Measurements from ENCODE around the gene EIF5A.

The EIF5A gene

DNA sequence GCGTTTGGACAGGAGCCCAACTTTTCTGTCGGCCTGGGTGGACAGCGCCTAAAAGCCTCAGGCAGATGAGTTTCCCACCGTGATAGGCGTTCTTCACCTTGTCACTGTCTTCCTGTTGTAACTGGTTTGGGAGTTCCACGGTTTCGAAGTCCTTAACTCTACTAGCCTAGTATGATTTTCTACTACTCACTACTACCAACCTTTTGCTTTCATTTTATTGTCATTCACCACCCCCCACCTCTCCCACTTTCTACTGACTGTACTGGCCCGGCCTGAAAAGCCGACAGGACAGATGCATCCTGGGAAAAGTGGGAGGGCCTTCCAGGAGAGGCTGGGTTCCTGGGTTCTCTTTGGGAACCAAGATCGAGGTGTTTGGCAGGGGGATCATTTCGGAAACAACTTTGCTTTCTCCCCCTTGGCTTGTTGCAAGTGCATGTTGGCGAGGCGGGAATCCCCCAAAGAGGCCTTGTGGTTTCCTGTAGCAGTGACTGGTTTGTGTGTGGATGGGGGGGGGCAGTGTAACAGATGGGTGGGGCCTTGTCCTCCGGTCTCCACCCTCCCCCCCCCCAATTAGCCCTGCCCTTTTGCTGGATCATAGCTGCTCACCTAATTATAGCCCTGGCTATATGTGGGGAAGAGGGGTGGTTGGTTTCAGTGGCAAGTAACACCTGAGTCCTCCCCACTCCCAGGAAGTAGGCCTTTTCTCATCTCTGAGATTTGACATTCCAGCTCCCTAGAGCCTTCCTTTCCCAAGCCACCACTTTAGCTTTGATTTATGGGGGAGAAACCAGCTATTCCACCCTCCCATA lies 1.4 kb downstream of the EIF5A start:
- TF ChIP-seq CTCF (conservative IDR thresholded peaks at IDR 0.05; ENCODE audit: low read depth, low read length), result no peak
- no peak for DNase-seq (ENCODE audit: low read depth)
- H3K4me3 ChIP-seq (ENCODE audit: low read length), result peak overlapping the region; percentile 96

DNA sequence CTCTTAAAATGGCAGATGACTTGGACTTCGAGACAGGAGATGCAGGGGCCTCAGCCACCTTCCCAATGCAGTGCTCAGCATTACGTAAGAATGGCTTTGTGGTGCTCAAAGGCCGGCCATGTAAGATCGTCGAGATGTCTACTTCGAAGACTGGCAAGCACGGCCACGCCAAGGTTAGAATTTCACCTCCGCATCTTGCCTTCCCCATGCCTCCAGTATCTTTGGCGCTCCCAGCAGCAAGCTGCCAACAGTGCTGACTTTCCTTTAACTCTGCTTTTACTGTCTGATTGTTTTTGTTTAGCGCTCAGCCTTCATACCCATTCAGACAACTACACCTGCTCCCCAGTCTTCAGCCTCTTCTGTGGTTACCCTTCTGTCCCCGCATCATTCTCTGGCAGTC lies 2.2 kb downstream of the EIF5A start:
- H3K4me3 ChIP-seq (ENCODE audit: low read length), result peak overlapping the region; percentile 2
- no peak for TF ChIP-seq CTCF (conservative IDR thresholded peaks at IDR 0.05; ENCODE audit: low read depth, low read length)
- DNase-seq (ENCODE audit: low read depth), result no peak

GRCh38 chr17:7311110-7311705 lies 3.8 kb downstream of the EIF5A start:
- no peak overlapping the region for H3K4me3 ChIP-seq (ENCODE audit: low read length)
- no peak for TF ChIP-seq CTCF (conservative IDR thresholded peaks at IDR 0.05; ENCODE audit: low read depth, low read length)

DNA sequence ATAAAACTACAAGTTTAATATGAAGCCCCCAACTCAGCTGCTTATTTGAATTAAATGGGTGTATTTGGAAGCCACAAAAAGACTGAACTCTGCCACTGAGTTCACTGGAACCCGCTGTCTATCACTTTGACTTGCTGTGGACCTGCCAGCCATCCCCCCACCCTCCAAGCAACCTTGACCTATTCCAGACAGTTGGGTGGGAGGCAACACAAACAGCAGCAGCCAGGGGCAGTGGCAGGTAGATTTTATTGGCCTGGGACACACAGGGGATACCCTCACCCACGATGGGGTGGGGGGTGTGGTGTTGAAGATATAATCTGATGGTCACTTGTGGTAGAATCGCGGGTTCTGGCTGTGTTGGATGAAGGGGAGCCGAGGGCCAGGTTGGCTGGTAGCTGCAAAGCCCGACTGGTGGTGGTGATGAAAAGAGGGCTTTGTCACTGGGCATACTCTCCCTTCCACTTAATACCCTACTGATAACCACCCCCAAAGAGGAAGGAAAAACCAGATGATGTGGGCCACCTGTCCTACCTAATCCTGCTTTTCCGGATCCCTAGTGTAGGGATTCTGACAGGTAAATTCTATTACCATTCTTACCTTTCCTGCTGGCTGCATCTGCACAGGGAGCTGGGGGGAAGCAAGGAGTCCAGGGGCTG lies 5.1 kb downstream of the EIF5A start:
- H3K4me3 ChIP-seq (ENCODE audit: low read length), result no peak overlapping the region
- TF ChIP-seq CTCF (conservative IDR thresholded peaks at IDR 0.05; ENCODE audit: low read depth, low read length), result no peak
- DNase-seq (ENCODE audit: low read depth), result no peak

More at GRCh38 chr17:7311110-7311705, 3.8 kb downstream of the EIF5A start:
- DNase-seq (ENCODE audit: low read depth), result no peak

DNA sequence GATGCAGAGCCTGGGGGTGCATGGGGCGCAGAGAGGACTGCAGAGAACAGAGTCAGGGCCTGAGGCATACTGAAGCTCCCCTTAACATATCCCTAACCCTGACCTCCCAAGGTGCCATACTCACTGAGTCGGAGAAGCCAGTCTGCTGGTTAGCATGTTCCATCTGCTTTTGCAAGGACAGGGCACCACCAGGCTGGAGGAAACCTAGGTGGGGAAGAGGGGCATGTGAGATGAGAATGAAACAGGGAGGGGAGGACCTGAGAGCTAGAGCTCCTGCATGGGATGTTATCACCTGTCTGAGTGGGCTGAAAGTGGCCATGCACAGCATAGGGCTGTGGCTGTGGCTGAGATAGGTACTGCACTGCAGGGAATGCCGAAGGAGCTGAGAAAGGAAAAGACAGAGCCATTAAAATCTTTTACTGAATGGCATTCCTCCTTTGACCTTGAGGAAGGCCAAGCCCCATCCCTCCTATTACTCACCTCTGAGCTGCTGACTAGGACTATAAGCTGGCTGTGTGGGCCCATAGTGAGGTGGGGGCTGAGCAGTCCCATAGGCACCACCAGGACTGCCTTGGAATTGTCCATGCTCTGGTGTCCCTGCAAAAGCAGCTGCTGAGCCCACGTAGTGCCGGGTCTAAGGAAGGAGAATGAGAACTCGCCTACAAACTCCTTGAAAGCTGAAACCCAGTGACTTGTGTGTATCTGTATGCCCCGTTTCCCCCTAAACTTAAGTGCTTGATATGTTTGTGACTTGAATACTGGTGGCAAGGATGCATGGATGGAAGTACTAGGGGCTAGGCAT lies 5.9 kb downstream of the EIF5A start:
- DNase-seq (ENCODE audit: low read depth), result no peak
- H3K4me3 ChIP-seq (ENCODE audit: low read length), result no peak overlapping the region
- peak; percentile 8 for TF ChIP-seq CTCF (conservative IDR thresholded peaks at IDR 0.05; ENCODE audit: low read depth, low read length)

- DNase-seq (ENCODE audit: low read depth), result no peak
- no peak for TF ChIP-seq CTCF (conservative IDR thresholded peaks at IDR 0.05; ENCODE audit: low read depth, low read length)
- H3K4me3 ChIP-seq (ENCODE audit: low read length), result peak overlapping the region; percentile 77
Observed at GRCh38 chr17:7313890-7314718, 6.7 kb downstream of the EIF5A start.
